GM06990 (cell line): ENCODE results near the gene ANKS6.

Experiments
- DNase-seq: peaks from one replicate; pipeline ENCODE4 v3.0.0-alpha.2; 2011; ENCODE audit not compliant: insufficient read length; ENCODE audit errors: extremely low read depth
- H3K27me3 ChIP-seq: replicated peaks from 2 replicates; pipeline ENCODE4 v1.6.0; 2011; ENCODE audit warnings: low read length; ENCODE audit not compliant: control insufficient read depth, insufficient read depth
- H3K36me3 ChIP-seq: 2 replicates; pipeline ENCODE4 v1.5.1; 2011; ENCODE audit warnings: low read length; ENCODE audit not compliant: control insufficient read depth, insufficient read depth
- H3K4me3 ChIP-seq: replicated peaks from 2 replicates; pipeline ENCODE4 v1.5.1; 2011; ENCODE audit warnings: low read depth, mild to moderate bottlenecking, control low read depth, low read length
- TF ChIP-seq, protein P1 (sequence below): IDR thresholded peaks from 2 replicates; pipeline ENCODE4 v1.5.1; 2011; ENCODE audit warnings: low read length, control low read depth, mild to moderate bottlenecking, inconsistent platforms; ENCODE audit not compliant: insufficient read depth, poor library complexity, severe bottlenecking

ANKS6 gene

DNA sequence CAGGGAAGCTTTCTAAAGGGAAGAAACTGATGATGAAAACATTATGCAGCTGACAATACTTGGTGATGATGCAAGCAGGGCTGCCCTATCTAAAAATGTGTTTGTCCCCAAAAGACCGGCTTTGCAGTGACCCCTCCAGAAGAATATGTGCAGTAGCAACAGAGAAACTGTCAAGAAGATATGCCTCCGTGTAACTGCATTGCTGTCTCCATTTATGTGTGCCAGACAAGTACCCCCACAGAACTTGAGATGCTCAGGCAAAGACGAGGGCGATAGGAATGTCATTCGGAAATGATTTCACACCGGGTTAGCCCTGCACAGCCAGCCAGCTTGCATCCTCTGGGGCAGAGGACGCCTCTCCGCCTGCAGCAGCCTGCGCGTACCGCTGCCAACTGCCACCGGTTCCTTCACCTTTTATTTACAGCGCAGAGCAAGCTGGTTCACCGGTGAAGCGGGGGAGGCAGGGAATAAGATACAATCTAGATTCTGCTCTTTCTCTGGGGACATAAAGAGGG is 89.6 kb downstream of the ANKS6 start:
- DNase-seq, result no peak
- TF ChIP-seq, protein P1, sequence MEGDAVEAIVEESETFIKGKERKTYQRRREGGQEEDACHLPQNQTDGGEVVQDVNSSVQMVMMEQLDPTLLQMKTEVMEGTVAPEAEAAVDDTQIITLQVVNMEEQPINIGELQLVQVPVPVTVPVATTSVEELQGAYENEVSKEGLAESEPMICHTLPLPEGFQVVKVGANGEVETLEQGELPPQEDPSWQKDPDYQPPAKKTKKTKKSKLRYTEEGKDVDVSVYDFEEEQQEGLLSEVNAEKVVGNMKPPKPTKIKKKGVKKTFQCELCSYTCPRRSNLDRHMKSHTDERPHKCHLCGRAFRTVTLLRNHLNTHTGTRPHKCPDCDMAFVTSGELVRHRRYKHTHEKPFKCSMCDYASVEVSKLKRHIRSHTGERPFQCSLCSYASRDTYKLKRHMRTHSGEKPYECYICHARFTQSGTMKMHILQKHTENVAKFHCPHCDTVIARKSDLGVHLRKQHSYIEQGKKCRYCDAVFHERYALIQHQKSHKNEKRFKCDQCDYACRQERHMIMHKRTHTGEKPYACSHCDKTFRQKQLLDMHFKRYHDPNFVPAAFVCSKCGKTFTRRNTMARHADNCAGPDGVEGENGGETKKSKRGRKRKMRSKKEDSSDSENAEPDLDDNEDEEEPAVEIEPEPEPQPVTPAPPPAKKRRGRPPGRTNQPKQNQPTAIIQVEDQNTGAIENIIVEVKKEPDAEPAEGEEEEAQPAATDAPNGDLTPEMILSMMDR, result no peak
- H3K4me3 ChIP-seq, result no peak overlapping the region
- H3K27me3 ChIP-seq, result peaks cover 1% of the 10 kb centered on the region; the same call in 1 of the 2 replicates
- no peaks in the 10 kb centered on the region for H3K36me3 ChIP-seq

DNA sequence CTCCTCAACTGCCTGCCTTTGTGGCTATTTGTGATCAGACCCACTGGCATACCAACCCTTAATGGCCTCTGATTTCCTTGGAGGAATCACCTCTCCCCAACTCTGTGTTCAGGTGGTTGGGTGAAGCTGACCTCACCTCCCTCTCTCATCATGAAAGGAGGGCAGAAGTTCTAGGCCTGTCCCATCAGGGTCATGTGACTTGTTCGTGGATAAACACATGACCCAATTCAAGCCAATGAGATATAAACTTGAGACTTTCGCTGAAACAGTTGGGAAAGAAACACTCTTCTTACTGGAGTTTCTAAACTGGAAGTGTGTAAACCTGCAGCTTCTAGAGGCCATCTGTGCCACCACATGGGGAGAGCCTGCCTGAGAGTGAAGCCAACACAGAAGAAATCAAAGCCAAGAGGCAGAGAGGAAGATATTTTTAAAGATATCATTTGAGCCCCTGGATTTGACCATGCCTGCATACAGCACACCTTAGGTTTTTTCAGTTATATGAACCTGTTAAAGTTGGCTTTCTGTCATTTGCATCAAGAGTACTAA is 93.4 kb downstream of the ANKS6 start:
- no peaks in the 10 kb centered on the region; the same call in 1 of the 2 replicates for H3K27me3 ChIP-seq
- no peak for DNase-seq
- no peak overlapping the region for H3K4me3 ChIP-seq

DNA sequence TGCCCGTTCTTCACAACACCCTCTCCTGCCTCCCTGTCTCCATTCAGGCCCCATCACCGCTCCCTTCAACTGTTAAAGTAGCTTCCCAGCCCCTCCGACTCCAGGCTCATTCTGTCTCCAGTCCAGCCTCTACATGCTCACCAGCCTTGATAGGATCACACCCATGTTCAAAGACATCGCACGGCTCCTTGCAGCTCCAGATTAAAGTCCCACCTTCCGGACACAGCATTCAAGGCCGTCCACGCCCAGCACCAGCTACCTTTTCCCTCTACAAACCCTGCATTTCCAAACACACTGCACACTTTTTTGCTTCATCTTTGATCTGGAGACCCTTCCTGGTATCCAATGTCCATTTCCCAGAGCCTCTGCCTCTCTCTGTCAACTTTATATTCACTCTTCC is 94.0 kb downstream of the ANKS6 start:
- Histone ChIP-seq H3K4me3 (no peak overlapping the region), H3K36me3 (no peaks in the 10 kb centered on the region), H3K27me3 (no peaks in the 10 kb centered on the region; the same call in 1 of the 2 replicates)
- TF ChIP-seq, protein P1, result no peak
- no peak for DNase-seq

More for the DNA sequence above, 93.4 kb downstream of the ANKS6 start:
- H3K36me3 ChIP-seq, result no peaks in the 10 kb centered on the region
- TF ChIP-seq, protein P1, result no peak

DNA sequence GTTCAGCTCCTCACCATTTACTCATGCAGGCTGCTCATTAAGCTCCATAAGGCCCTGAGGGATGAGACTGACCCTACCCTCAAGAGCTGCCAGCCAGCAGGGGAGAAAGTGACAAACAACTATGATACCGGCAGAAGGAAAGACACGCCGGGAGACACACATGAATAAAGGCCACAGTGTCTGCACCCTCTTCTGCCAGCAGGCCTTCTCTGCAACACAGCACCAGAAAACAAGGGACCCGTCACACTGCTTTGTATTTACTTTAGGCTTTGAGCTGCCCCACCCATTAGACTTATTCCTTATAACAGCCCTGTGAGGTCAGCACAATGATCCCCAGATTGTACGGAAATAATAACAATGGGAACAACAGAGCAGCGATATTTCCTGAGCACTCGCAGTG is 94.8 kb downstream of the ANKS6 start:
- Histone ChIP-seq H3K27me3 (no peaks in the 10 kb centered on the region; the same call in 1 of the 2 replicates), H3K4me3 (no peak overlapping the region), H3K36me3 (no peaks in the 10 kb centered on the region)
- TF ChIP-seq, protein P1, result no peak
- no peak for DNase-seq

DNA sequence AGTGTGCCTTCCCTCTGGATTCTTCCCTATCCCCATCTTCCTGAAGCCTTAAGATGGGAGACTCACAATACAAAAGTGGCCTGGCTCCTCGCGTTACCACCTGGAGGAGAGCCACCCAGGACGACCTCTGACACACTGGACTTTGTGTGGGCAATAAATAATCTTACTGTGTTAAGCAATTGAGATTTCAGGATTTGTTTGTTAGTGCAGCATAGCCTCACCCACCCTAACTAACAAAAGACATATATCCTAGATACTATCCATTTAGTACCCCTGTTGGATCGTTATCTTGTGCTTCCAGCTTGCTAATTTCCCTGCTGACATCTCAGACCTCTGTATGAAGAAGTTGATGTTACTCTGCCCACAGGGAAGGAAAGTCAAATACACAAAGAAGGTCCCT is 95.6 kb downstream of the ANKS6 start:
- no peak for DNase-seq
- Histone ChIP-seq H3K4me3 (no peak overlapping the region), H3K27me3 (no peaks in the 10 kb centered on the region; the same call in 1 of the 2 replicates), H3K36me3 (no peaks in the 10 kb centered on the region)
- TF ChIP-seq, protein P1, result no peak
